Ascending aorta (tissue), 2 donors: ENCODE results near the gene MOB1B. TPM values are rescaled to one million over a fixed set of nuclear protein-coding genes. Genes with fewer than 3 reads are reported as not detected.

Experiments
- DNase-seq, 2 donors: peaks; one replicate each; pipeline ENCODE4 v3.0.0-alpha.2; 2019; ENCODE audit warnings: low spot score in 2 of 2
- H3K27ac ChIP-seq, 2 donors: fragments of 200-600 bp; sonication (generic); one replicate each; pipeline ENCODE4 v1.5.1; 2016 to 2017; ENCODE audit warnings: mild to moderate bottlenecking in 1 of 2
- H3K27me3 ChIP-seq: fragments of 200-600 bp; sonication (generic); one replicate; pipeline ENCODE4 v1.5.1; 2017
- H3K36me3 ChIP-seq, 2 donors: fragments of 200-600 bp; sonication (generic); one replicate each; pipeline ENCODE4 v1.5.1; 2016
- H3K4me1 ChIP-seq, 2 donors: fragments of 200-600 bp; sonication (generic); one replicate each; pipeline ENCODE4 v1.5.1; 2016 to 2017; ENCODE audit warnings: mild to moderate bottlenecking in 1 of 2
- H3K4me3 ChIP-seq, 2 donors: fragments of 200-600 bp; sonication (generic); one replicate each; pipeline ENCODE4 v1.5.1; 2016 to 2017; ENCODE audit warnings: mild to moderate bottlenecking in 1 of 2
- H3K9me3 ChIP-seq, 2 donors: fragments of 200-600 bp; sonication (generic); one replicate each; pipeline ENCODE4 v1.5.1; 2016
- CTCF ChIP-seq, 3 experiments: fragments of 200-600 bp in 2 of 3; fragments of 450-650 bp in 1 of 3; sonication (generic) in 2 of 3; IDR thresholded peaks; one replicate each; pipeline ENCODE4 v1.5.1; 2016 to 2019; ENCODE audit warnings: antibody characterized with exemption in 3 of 3, mild to moderate bottlenecking in 1 of 3, moderate library complexity in 1 of 3
- intact Hi-C: fragments of 100-400 bp; cut with DNase I; formaldehyde crosslinking; loops from one replicate; pipeline ENCODE4 v1.15.1; 2023
- total RNA-seq: library from RNA; depleted of rRNA; stranded (reverse); fragments of >200 nt; gene quantifications from one replicate; pipeline ENCODE4 v1.1.0, GENCODE V29; 2016

The MOB1B gene
- total RNA-seq, 1 donor from 2014 or later = 2.6 TPM

GRCh38 chr4:70868778-70869177, 33.4 kb upstream of the MOB1B start:
- Histone ChIP-seq H3K36me3 (no peaks in the 10 kb centered on the region), H3K27me3 (no peaks in the 10 kb centered on the region), H3K27ac (no peak overlapping the region), H3K4me1 (no peaks in the 10 kb centered on the region), H3K4me3 (no peak overlapping the region), H3K9me3 (no peaks in the 10 kb centered on the region)
- TF ChIP-seq CTCF (IDR thresholded peaks at IDR 0.05) = no peak
- intact Hi-C loops = no loop called here
- DNase-seq = no peak

- intact Hi-C loops = no loop called here
- Histone ChIP-seq H3K4me1 (no peaks in the 10 kb centered on the region), H3K36me3 (no peaks in the 10 kb centered on the region), H3K27ac (no peak overlapping the region), H3K4me3 (no peak overlapping the region), H3K27me3 (no peaks in the 10 kb centered on the region), H3K9me3 (no peaks in the 10 kb centered on the region)
- no peak for TF ChIP-seq CTCF (IDR thresholded peaks at IDR 0.05)
- DNase-seq = no peak
Observed at GRCh38 chr4:70873216-70873615, 29.0 kb upstream of the MOB1B start.

GRCh38 chr4:70874268-70875156, 27.7 kb upstream of the MOB1B start:
- Histone ChIP-seq H3K27me3 (no peaks in the 10 kb centered on the region), H3K9me3 (no peaks in the 10 kb centered on the region), H3K4me3 (no peak overlapping the region), H3K4me1 (no peaks in the 10 kb centered on the region), H3K27ac (no peak overlapping the region), H3K36me3 (no peaks in the 10 kb centered on the region)
- no peak for TF ChIP-seq CTCF (IDR thresholded peaks at IDR 0.05)
- intact Hi-C loops = no loop called here
- no peak for DNase-seq

- no peaks in the 10 kb centered on the region for H3K27me3 ChIP-seq
- H3K27ac ChIP-seq = no peak overlapping the region
- no peak overlapping the region for H3K4me3 ChIP-seq
- intact Hi-C loops = no loop called here
- no peaks in the 10 kb centered on the region for H3K9me3 ChIP-seq
- H3K4me1 ChIP-seq = no peaks in the 10 kb centered on the region
- no peaks in the 10 kb centered on the region for H3K36me3 ChIP-seq
- DNase-seq = no peak
- TF ChIP-seq CTCF (IDR thresholded peaks at IDR 0.05) = no peak
Observed at GRCh38 chr4:70877556-70877955, 24.6 kb upstream of the MOB1B start.

GRCh38 chr4:70880739-70881138, 21.4 kb upstream of the MOB1B start:
- Histone ChIP-seq H3K27ac (no peak overlapping the region), H3K36me3 (no peaks in the 10 kb centered on the region), H3K27me3 (no peaks in the 10 kb centered on the region), H3K9me3 (no peaks in the 10 kb centered on the region), H3K4me3 (no peak overlapping the region), H3K4me1 (no peaks in the 10 kb centered on the region)
- intact Hi-C loops = no loop called here
- DNase-seq = no peak
- TF ChIP-seq CTCF (IDR thresholded peaks at IDR 0.05) = no peak
